BLaER1 treated with 17β-estradiol and CSF1 and Interleukin-3, amounts not matched to agents 10 nM and 100 nM (cell line): ENCODE measurements around the gene HOXB5.

Source experiments
- H3K27ac ChIP-seq, 11 experiments: shearing (Covaris generic); formaldehyde crosslinking; 2 replicates each; pipeline ENCODE4 v1.8.1; 2022
- H3K27me3 ChIP-seq, 11 experiments: shearing (Covaris generic); formaldehyde crosslinking; 2 replicates each; pipeline ENCODE4 v1.8.1; 2022
- H3K36me3 ChIP-seq, 11 experiments: shearing (Covaris generic); formaldehyde crosslinking; 2 replicates each; pipeline ENCODE4 v1.8.1; 2022
- H3K4me1 ChIP-seq, 10 experiments: shearing (Covaris generic); formaldehyde crosslinking; 2 replicates each; pipeline ENCODE4 v1.8.1; 2022
- H3K4me2 ChIP-seq, 11 experiments: shearing (Covaris generic); formaldehyde crosslinking; 2 replicates each; pipeline ENCODE4 v1.8.1; 2022
- H3K4me3 ChIP-seq, 10 experiments: shearing (Covaris generic); formaldehyde crosslinking; 2 replicates each; pipeline ENCODE4 v1.8.1; 2022
- H3K9ac ChIP-seq, 11 experiments: shearing (Covaris generic); formaldehyde crosslinking; 2 replicates each; pipeline ENCODE4 v1.8.1; 2022
- H3K9me3 ChIP-seq, 11 experiments: shearing (Covaris generic); formaldehyde crosslinking; replicated peaks in 1 of 11; 2 replicates each; pipeline ENCODE4 v1.8.1; 2022
- H4K20me1 ChIP-seq, 11 experiments: shearing (Covaris generic); formaldehyde crosslinking; 2 replicates each; pipeline ENCODE4 v1.8.1; 2022
- Cebpa-rat ChIP-seq, 11 experiments: shearing (Covaris generic); IDR thresholded peaks; 2 replicates each; pipeline ENCODE4 v1.8.1; 2022

HOXB5 gene

DNA sequence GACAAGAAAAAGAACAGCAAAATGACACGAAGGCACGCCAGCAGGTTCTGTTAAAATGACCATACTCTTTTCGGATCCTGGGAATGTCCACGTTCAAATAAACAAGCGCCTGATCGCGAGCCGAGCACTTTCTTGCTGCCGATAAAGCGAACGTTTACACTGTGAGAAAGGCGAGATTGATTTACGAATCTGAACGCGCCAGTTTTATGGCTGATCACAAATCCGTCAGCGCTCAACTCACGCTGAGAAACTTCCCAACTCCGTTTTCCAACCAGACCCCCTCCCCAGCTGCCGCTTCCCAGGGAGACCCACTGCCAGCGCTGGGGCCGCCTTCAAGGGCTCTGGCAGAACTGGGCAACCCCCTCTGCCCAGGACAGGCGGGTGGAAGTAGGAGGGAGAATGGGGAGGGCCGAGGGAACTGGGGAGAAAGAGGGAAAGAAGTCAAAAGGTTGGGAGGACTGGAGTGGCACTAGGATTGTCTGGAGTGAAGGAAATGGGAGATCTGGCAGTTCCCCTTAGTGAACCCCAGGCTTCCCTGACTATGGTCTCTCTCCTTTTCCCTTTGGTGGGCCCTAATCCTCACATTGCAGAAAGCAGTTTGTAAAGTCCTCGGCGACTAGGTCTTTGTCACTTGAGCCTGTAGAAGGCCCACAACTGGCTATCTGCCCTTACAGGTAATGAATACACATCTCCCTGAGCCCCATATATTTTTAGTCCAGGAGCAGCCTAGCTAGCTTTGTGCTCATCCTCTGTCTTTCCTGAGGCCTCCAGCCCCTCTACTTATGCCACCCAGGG is 22.4 kb downstream of the HOXB5 start:
- peaks cover 100% of the 10 kb centered on the region in 11 experiments for H3K27me3 ChIP-seq
- H3K27ac ChIP-seq, result no peak overlapping the region
- no peaks in the 10 kb centered on the region for H3K36me3 ChIP-seq
- H3K9me3 ChIP-seq, result no peaks in the 10 kb centered on the region
- no peak overlapping the region for H3K9ac ChIP-seq
- no peaks in the 10 kb centered on the region for H3K4me1 ChIP-seq
- no peak overlapping the region for H3K4me3 ChIP-seq
- peaks cover 0 to 92% (median 51%) of the 10 kb centered on the region in 11 experiments; a peak in 16 of 22 replicates for H4K20me1 ChIP-seq
- H3K4me2 ChIP-seq, result no peak overlapping the region
- no peak for TF ChIP-seq Cebpa-rat (IDR thresholded peaks at IDR 0.05)

- H4K20me1 ChIP-seq, result peaks cover 0 to 94% (median 51%) of the 10 kb centered on the region in 11 experiments; a peak in 16 of 22 replicates
- H3K4me2 ChIP-seq, result no peak overlapping the region
- H3K36me3 ChIP-seq, result no peaks in the 10 kb centered on the region
- no peaks in the 10 kb centered on the region for H3K9me3 ChIP-seq
- no peak for TF ChIP-seq Cebpa-rat (IDR thresholded peaks at IDR 0.05)
- H3K27me3 ChIP-seq, result peaks cover 100% of the 10 kb centered on the region in 11 experiments
- no peaks in the 10 kb centered on the region for H3K4me1 ChIP-seq
- H3K27ac ChIP-seq, result no peak overlapping the region
- no peak overlapping the region for H3K9ac ChIP-seq
- H3K4me3 ChIP-seq, result no peak overlapping the region
Observed at GRCh38 chr17:48570325-48571023, 23.1 kb downstream of the HOXB5 start.

GRCh38 chr17:48569674-48570324 is 23.8 kb downstream of the HOXB5 start:
- TF ChIP-seq Cebpa-rat (IDR thresholded peaks at IDR 0.05), result no peak
- Histone ChIP-seq H3K9me3 (no peaks in the 10 kb centered on the region), H3K27me3 (peaks cover 100% of the 10 kb centered on the region in 11 experiments), H3K4me1 (no peaks in the 10 kb centered on the region), H3K4me2 (no peak overlapping the region), H3K9ac (no peak overlapping the region), H3K36me3 (no peaks in the 10 kb centered on the region), H4K20me1 (peaks cover 0 to 94% (median 57%) of the 10 kb centered on the region in 11 experiments; a peak in 16 of 22 replicates), H3K27ac (no peak overlapping the region), H3K4me3 (no peak overlapping the region)

DNA sequence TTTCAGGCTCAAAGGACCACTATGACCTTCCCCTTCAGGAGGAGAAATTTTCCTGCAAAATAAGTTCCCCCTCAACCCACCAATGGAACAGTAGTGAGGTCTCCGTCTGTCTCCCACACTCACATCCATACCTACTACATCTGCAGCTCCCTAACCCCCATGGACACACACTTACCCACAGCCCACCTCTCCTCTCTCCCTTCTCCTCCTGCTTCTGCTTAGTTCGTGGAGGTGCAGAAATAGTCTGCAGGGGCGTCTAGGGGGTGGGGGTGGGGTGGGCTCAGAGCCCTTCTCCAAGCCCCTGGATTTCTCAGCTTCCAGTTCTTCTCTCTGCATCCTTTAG is 24.4 kb downstream of the HOXB5 start:
- Histone ChIP-seq H3K27ac (no peak overlapping the region), H3K9ac (no peak overlapping the region), H3K9me3 (no peaks in the 10 kb centered on the region), H4K20me1 (peaks cover 0 to 89% (median 54%) of the 10 kb centered on the region in 11 experiments; a peak in 16 of 22 replicates), H3K4me1 (no peaks in the 10 kb centered on the region), H3K4me3 (no peak overlapping the region), H3K36me3 (no peaks in the 10 kb centered on the region), H3K27me3 (peaks cover 99 to 100% (median 100%) of the 10 kb centered on the region in 11 experiments), H3K4me2 (no peak overlapping the region)
- TF ChIP-seq Cebpa-rat (IDR thresholded peaks at IDR 0.05), result no peak

GRCh38 chr17:48568499-48569239 is 24.9 kb downstream of the HOXB5 start:
- Histone ChIP-seq H3K9ac (no peak overlapping the region), H3K27me3 (peaks cover 99 to 100% (median 100%) of the 10 kb centered on the region in 11 experiments), H3K36me3 (no peaks in the 10 kb centered on the region), H3K9me3 (no peaks in the 10 kb centered on the region), H3K4me1 (no peaks in the 10 kb centered on the region), H4K20me1 (peaks cover 0 to 87% (median 51%) of the 10 kb centered on the region in 11 experiments; a peak in 16 of 22 replicates), H3K27ac (no peak overlapping the region), H3K4me2 (no peak overlapping the region), H3K4me3 (no peak overlapping the region)
- no peak for TF ChIP-seq Cebpa-rat (IDR thresholded peaks at IDR 0.05)

- Histone ChIP-seq H3K9me3 (no peaks in the 10 kb centered on the region), H3K4me2 (no peak overlapping the region), H3K4me1 (no peaks in the 10 kb centered on the region), H3K9ac (no peak overlapping the region), H4K20me1 (peaks cover 0 to 83% (median 42%) of the 10 kb centered on the region in 11 experiments; a peak in 16 of 22 replicates), H3K27me3 (peaks cover 99 to 100% (median 100%) of the 10 kb centered on the region in 11 experiments), H3K27ac (no peak overlapping the region), H3K36me3 (no peaks in the 10 kb centered on the region), H3K4me3 (no peak overlapping the region)
- no peak for TF ChIP-seq Cebpa-rat (IDR thresholded peaks at IDR 0.05)
Observed at GRCh38 chr17:48567646-48568354, 25.8 kb downstream of the HOXB5 start.

- peaks cover 99 to 100% (median 100%) of the 10 kb centered on the region in 11 experiments for H3K27me3 ChIP-seq
Observed at GRCh38 chr17:48567209-48567608, 26.4 kb downstream of the HOXB5 start.

DNA sequence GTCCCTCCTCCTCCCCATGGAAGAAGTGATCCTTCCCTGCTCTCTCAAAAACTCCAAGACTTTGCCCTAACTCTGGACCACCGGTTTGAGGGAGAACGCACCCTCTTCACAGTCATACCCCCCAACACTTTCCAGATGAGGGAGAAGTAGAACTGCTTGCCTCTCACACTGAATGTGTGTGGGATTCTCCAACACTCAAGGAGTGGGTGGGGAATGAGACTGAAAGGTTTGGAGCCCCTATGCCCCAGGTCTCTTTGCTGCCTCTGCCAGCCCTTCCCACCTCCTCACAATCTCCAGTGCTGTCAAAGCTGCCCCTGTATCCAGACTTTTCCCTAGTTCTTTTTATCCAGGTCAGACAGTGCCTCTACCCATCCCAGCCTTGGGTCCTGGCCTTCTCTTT is 26.9 kb downstream of the HOXB5 start:
- no peaks in the 10 kb centered on the region for H3K4me1 ChIP-seq
- H3K9ac ChIP-seq, result no peak overlapping the region
- no peak for TF ChIP-seq Cebpa-rat (IDR thresholded peaks at IDR 0.05)
- H3K4me3 ChIP-seq, result no peak overlapping the region
- H4K20me1 ChIP-seq, result peaks cover 0 to 76% (median 33%) of the 10 kb centered on the region in 11 experiments; a peak in 16 of 22 replicates
- H3K27ac ChIP-seq, result no peak overlapping the region
- no peak overlapping the region for H3K4me2 ChIP-seq
- peaks cover 99 to 100% (median 100%) of the 10 kb centered on the region in 11 experiments for H3K27me3 ChIP-seq
- H3K9me3 ChIP-seq, result no peaks in the 10 kb centered on the region
- no peaks in the 10 kb centered on the region for H3K36me3 ChIP-seq

More at GRCh38 chr17:48567209-48567608, 26.4 kb downstream of the HOXB5 start:
- H3K36me3 ChIP-seq, result no peaks in the 10 kb centered on the region
- no peak overlapping the region for H3K9ac ChIP-seq
- no peak for TF ChIP-seq Cebpa-rat (IDR thresholded peaks at IDR 0.05)
- H3K4me3 ChIP-seq, result no peak overlapping the region
- no peaks in the 10 kb centered on the region for H3K9me3 ChIP-seq
- H4K20me1 ChIP-seq, result peaks cover 0 to 79% (median 36%) of the 10 kb centered on the region in 11 experiments; a peak in 16 of 22 replicates
- H3K4me2 ChIP-seq, result no peak overlapping the region
- no peaks in the 10 kb centered on the region for H3K4me1 ChIP-seq
- H3K27ac ChIP-seq, result no peak overlapping the region
